GM21529 (cell line): ENCODE data around the gene CDH16.

ENCODE experiments used
- ATAC-seq: cut with Tn5 transposase; IDR thresholded peaks from one replicate; pipeline ENCODE4 v1.9.1; 2021; ENCODE audit not compliant: unreplicated experiment

The CDH16 gene

DNA sequence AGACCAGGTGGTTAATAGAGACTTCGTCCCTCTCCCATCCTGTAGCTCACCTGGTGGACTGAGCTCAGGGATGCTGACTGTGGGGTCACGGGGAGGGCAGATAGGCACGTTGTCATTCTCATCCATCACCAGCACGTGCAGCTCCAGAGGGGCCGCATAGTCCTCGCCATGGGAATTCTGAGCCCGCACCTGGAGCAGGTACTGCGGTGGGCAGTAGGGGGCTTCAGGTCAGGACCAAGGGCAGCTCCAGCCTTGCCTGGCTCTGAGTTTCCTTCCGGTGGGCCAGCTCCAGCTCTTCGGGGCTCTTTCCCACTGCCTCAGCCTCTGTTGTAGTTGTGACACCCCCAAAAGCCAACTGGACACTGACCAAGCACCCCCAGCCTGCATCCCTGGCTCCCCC lies 5.6 kb downstream of the CDH16 start:
- ATAC-seq: no peak

DNA sequence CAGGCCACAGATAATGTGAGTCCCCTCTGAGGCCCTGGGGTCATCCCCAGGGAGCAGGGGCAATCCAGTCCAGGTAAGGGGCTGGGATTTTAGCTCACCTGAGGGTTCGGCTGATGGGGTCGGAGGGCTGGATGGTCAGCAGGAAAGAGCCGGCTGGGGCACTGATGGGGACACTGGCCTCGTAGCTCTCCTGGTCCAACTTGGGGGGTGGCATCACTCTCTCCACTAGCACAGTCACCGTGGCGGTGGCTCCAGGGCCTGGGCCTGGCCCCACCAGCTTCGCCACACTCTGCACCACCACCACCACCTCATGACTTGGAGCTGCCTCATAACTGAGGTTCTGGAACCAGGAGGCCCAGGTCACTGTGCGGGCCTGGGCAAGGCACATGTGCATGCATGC lies 6.9 kb downstream of the CDH16 start:
- no peak for ATAC-seq

DNA sequence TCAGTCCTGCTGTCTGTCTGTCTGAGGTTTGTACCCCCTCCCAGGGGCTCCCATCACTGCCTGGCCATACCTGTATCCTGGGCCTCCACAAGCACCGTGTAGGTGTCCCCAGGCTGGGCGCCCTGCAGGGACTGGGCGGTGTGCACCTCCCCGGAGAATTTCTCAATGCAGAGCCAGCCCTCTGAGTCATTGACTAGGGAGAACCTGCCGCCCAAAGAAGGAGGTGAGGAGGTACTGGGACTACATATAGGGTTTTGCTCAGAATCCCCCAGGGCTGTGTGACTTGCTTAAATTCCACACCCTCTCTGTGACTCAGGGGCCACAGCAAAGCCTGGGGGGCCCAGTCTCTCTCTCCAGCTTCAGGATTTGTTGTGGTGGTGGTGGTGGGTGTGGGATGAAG lies 7.6 kb downstream of the CDH16 start:
- ATAC-seq: no peak

DNA sequence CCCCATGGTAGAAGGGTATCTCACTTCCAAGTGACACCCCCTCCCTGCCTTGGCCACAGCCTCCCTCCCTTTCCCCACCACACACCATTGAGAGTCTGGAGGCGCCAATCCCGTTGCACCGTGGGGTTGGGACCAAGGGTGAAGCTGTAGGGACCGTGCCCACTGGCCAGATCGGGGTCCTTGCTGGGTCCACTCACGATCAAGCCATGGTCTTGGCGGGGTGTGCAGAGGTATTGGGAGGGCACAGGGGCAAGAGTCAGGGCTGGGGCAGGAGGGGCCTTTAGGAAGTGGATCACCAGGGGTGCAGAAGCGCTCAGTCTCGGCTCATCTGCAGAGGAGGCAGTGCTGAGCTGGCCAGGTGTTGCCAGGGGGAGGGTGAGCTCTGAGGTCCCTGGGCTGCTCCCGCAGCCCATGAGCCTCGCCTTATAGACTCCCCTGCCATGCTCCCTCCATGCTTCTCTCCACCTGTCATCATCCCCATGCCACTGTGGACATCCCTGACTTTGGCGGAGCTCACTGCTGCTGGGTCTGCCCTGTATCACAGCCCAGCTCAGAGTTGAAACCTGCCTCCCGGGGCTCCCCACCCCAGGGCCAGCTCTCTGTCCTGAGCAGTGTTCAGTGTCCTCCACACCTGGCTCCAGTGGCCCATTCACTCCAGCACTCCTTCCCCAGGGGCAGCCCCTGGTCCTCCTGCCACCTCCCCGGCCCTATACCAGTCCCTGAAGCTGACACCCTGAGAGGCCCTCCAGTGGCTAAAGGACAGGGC lies 8.3 kb downstream of the CDH16 start:
- no peak for ATAC-seq

DNA sequence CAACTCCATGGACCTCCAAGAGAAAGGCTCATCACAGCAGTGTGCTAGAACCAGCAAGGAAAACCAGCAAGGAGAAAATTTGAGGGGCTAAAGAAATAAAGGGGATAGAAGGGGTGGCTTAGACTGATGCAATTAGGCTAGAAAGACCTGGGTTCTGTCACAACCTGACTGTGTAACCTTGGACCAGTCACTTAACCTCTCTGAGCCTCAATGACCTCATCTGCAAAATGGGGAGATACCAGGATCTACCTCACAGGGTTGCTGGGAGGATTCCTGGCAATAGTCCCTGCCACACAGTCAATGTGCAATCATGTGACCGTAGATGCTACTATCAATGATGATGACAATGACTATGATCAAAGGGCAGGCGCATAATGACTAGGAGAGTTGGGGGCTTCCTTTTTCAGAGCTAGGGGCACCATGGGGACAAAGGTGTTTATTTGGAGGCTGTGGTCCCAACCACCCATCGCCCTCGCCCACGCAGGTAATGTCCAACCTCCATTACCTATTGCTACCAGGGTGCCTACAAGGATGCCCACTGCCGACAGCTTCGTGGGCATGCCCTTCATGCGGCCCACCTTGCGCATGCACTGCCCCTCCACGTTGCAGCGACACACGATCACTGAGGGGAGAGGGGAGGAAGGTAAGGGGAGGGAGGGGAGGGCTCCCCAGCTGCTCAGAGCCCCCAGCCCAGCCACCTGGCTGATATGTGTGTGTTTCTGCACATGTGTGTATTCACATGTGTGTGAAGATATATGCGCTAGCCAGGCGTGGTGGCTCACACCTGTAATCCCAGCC lies 9.7 kb downstream of the CDH16 start:
- ATAC-seq: no peak

DNA sequence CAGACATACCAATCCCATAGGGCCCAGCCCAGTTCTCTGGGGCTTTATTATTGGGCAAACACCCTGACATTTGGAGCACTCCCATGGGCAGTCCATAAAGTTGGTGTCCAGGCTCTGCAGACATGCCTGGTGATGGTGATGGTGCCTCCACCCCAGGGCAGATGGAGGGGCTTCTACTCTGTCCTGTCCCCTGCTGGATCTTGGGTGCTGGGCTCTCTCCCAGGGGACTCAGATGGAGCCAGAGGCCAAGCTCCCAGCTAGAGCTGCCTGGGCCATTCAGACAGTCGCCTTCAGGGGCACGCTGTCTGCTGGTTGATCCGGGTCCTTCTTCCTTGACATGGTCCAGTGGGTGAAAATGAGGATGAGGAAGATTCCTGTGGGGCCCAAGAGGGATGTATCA lies 10.6 kb downstream of the CDH16 start:
- no peak for ATAC-seq

DNA sequence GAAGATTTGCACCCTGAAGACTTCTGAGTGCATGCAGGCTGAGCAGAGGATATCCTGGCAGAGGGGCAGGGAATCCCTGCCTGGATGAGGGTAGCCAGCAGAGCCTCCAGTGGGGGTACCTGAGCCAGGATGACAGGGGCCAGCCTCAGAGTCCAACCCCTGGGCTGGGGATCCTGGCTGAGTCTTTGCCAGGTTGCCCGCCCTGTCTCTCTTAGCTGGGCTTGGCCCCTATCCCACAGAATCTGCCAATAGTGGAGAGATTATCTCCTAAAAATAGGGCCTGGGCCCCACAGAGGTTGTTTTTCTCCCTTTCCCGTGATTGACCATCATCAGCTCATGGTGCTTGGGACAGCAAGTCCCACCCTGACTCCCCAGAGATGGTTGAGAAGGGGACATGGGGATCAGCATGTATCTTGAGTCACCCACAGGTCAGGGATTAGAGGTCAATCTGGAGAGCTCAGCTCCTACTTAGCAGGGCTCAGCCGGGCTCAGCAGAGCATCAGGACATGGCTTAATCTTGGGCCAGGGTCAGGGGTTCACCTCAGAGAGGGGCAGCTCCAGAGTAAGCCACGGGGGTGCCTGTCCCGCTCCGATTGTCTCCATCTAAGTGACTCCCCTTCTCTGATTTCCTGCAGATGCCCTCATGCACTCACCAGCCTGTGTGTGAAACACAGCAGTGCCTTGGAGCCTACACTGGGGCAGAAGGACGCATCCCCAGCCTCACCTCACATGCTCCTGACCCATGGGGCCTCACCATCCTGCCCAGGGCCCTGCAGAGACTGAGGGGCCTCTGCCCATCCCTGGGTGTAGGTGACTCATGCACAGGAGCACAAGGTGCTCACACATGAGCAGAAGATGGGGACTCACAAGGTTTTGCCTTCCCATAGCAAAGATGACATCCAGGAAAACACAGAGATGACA lies 11.5 kb downstream of the CDH16 start:
- ATAC-seq: no peak

DNA sequence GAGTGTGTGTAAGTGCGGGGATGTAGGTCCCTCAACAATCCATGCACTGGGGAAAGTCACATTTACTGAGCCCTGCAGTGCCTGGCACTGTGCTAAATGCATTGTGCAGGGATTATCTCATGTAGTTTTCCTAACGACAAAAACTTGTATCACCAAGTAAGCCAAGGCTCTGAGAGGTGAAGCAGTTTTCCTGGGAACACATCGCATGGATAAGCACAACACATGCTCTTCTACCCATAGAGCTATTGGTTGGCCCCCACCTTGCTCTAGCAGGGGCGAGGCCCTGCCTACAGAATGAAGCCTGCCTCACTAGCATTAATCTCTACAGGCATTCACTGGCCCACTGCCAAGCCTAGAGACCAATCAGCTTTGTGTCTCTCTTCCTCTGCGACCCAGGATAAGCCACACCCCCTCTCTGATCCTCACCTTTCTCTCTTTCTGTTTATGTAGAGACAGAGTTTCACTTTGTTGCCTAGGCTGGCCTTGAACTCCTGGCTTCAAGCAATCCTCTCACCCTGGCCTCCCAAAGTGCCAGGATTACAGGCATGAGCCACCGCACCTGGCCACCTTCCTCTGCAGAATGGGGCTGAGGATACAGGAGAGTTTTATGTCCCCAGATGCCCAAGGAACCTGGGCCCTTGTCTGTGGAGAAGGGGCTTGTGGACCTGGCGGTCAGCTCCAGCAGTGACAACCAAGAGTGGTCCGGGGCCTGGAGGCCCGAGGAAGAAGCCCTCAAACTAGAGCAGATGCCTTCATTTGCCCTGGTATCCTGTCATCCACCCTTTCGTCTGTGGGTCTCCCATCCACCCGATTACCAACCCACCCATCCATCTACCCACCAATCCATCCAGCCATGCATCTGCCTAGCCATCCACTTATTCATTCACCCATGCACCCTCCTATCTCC lies 12.8 kb downstream of the CDH16 start:
- ATAC-seq: no peak

DNA sequence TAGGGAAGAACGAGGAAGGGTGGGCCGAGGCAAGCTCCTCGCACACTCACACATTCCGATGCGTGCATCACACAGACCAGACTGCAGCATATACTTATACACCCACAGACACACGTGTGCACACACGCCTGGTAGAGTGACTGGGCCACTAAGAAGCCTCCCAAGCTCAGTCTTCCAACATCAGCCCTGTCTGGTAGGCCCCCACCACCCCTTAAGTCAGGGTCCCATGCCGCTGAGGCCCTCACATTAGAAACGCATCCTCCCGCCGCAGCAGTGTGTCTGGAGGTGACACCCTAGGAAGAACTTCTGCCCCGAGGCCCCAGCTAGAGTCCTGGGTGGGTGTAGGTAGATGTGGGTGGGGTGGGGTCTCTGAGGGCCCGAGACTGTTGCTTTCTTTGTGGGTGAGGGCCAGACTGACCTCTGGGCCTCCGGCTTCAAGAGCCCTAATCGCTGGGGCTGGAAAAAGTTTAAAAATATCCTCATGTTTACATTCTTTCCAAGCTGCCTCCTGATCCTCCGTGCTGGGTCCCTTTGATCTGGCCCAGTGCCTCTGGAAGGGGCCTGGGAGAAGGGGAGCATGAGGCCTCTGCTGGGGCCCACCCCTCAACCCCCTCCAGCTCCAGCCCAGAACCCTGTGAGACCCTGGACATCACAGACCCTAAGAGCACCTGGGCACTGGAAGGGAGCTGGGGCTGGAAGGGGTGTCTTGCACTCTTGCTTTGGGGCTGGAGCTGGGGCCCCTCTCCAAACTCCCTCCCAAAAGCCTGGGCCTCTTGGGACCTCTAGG lies 13.6 kb downstream of the CDH16 start:
- no peak for ATAC-seq

DNA sequence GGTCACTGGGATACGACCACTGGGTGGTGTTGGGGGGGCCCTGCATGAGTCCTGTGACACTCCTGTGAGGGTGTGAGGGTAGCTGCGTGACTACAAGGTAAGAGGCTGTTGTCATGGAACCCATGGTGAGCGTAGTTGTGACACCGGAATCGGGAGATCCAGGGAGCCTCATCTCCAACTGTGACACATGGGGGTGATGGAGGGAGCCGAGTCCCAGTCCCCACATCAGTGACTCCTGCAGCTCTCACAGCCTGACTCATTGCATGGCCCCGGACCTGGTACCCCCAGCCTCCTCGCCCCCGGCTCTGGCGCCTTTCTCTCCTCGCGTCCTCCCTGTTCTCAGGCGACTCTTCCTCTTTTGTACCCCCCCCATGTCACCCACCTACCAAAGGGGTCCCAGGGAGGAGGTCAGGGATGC lies 14.2 kb downstream of the CDH16 start:
- no peak for ATAC-seq

DNA sequence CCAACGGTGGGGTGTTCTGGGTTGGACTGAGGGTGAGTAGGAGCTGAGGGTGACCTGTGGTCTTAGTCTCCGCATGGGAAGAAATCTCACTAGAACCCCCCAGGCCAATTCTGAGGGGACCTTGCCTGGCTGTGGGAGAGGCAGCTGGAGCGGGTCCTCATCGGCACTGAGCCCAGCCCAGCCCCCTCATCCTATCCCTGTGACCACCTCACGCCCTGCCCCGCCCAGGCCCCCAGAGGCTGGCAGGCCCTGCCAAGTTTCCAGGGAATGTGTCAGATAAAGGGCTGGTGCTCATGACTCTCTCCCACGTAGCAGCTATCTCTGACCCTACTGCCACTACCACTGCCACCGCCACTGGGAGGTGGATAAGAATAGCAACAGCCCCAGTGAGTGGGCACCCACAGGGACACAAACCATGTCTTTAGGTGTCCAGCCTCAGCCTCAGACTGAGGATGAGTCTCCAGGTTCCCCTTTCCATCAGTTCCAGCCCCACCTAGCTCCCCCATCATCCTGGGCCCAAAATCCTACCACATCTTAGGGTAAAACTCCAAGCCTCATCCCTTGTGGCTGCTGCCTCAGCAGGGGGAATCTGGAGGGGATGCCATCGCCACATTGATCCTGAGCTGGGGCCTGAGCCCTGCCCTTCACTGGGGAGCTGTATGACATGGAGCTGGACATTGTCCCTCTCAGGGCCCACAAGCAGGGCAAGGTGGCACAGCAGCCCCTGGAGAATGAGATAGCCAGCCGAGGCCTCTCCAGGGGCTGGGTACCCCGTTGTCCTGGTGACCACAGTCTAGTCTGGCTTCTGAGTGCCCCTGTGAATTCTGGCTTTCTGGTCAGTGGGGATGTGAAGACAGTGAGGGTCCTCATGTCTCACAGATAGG lies 14.9 kb downstream of the CDH16 start:
- ATAC-seq: no peak

DNA sequence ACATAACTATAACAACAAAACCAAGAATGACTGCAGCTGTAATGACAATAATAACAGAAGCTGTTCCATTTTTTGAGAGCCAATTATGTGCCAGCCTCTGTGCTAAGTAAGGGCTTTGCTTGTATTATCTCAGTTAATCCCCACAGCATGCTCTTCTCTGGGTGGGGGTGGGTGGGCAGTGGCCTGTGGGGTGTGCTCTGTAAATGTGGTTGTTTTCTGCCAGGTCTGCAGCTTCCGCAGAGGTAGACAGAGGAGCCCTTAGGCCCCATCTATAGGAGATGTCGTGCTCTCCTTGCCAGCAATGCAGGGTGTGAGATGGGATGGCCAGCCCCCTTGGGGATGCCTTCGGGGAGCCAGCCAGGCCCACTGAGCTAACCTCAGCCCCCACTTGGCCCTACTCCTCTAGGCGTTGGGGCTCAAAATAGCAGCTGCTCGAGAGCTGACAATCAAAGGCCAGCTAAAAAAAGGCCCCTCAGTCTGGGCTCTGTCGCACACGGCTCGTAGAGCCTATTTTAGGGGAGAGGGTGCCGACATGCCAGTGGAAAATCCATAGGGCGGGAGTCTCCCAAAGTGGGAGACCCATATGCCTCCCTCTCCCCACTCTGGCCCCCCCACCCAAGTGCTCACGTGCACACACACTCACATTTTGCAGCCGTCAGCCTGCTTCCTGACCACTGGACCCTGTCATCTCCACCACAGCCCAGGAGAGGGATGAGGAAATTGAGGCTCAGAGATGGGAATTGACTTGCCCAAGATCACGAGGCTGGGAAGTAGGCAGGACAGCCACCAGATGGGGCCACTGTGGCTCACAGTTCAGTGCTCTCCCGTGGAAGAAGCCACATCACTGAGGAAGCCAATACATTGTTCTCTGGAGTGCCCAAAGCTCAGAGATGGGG lies 15.8 kb downstream of the CDH16 start:
- no peak for ATAC-seq

DNA sequence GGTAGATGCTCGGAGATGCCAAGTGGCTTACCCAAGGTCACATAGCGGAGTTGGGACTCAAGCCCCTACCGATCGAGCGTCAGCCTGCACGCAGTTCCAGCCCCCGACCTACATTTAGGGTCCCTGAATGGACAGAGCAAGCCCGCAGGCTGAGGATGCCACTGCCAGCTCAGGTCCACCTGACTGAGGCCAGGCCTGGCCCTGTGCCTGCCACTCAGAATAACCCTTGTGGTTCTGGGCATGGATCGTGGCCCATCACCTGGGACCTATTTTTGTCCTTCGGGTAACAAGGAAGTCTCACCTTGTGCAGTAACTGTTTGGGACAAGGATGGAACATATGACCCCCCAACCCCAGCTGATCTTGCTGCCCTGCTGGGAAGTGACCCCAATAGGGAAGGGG lies 17.1 kb downstream of the CDH16 start:
- no peak for ATAC-seq

DNA sequence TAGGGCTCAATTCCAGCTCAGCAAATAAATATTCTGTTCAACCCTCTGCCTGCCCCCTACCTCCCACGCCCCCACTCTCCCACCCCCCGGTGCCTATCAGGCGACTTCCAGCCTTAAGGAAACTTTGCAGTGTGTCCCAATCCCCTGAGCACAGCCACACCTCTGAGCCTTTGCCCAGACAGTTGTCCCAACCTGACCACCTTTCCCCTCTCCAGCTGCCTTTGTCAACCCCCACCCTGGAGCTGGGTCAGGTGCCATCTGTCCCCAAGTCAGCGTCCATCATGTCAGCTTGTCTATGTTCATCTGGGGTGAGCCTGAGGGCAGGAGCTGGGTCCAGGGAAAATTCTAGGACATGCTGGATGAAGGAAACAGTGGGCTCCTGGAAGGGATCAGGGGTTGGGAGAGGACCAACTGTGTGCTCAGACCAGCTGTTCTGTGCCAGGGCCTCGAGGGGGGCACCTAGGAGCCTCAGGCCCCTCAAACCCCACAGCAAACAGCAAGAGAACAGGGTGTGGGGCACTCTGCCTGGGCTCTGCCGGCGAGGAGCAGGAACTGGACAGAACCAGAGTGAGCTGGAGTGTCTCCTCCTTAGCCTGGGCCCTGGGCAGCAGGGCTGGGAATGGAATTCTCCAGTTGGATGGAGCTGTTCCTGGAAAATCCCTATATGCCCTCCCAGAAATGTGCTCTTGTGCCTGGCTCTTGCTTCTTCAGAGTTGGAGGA lies 17.8 kb downstream of the CDH16 start:
- no peak for ATAC-seq

DNA sequence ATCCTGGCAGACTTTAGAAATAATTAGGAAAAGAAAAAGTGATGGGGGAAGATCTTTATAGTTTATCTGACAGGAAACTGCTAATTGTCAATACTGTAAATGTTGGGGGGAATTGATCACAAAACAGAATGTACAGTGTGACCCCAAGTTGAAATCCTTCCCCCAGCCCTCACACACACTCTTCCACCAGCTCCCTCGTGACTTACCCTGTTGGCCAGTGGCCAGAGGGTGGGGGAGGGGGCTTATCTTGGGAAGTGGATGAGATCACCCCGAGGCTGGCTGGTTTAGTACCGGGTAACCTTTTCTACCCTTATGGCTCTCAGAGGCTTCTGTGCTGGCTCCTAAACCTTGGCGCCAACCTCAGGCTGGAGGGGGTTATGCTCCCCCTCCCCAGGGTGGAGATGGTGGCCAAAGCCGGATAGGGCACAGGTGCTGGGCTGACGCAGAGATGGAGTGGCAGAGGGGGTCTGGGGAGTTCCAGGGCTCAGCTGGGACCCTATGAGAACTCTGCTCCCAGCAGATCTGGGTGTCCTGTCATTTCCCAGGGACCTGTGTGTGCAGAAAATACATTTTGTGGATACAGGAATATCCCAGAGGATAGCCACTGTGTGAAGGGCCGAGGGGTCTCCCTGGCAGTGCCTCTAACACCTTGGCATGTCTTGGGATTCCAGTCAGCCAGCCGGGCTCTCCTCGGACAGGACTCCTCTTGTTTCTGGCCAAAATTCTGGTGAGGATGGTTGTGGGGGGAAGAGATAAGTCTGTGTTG lies 18.6 kb downstream of the CDH16 start:
- ATAC-seq: no peak

DNA sequence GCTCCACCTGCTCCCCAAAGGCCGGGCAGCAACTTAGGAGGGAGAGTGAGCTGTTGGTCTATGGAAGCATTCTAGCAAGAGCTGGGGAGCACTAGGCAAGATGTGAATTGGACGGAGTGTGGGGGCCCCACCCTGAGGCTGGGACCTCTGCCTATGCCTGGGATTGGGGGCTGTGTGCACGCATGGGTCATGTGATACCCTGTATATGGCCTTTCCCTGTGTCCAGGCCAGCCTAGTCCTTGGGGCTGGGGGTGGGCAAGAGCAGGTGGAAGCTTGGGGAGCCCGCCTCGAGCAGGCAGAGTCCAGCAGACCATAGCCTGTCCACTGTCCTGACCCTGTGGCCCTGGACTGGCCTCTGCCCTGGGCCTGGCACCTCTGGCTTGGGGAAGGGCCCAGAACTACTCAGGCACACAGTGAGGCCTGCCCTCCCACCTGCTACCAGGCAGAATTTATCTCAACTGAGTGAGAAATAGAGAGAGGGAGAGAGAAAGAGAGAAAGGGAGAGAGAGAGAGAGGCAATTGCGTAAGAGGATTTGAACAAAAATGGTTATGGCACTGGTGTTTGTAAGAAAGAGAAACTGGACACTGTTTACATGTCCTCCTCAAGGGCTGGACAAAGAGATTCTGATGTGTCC lies 19.3 kb downstream of the CDH16 start:
- no peak for ATAC-seq
